NCI-H1417 treated with DMSO at 0.1 percent for 48 hours (cell line): ENCODE measurements around the gene MRPL20.
"Not testable (repeated sequence)": the region's sequence is repeated elsewhere in the genome, so short reads cannot be mapped to it uniquely, and the experiment has no call there.

Experiments
- DNase-seq: peaks from one replicate; lab custom pipeline; 2025; lab: John Stamatoyannopoulos, UW

MRPL20 gene

DNA sequence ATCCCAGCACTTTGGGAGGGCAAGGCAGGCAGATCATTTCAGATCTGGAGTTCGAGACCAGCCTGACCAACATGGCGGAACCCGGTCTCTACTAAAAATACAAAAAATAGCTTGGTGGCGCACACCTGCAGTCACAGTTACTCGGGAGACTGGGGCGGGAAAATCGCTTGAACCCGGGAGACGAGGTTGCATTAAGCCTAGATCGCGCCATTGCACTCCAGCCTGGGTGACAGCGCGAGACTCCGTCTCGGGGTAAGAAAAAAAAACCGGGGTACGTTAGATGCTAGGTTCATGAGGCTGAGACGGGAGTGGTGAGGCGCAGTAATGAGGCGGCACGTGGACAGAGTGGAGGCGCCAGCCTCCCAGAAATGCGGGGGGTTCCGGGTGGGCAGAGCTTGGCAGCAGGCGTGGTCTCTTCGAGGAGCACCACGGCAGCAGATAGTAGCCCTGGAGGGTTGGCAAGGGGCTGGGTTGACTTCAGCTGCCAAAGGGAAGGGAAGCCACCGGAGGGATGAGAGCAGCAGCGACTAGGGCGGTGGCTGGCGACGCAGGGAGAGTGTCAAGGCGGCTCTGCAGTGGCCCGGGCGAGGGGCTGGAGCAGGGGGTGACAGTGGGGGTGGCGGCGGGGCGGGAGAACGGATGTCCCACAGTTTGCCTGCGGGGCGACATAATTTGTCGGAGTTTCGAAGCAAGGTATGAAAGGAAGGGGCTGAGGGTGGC is 832 bp downstream of the MRPL20 start:
- no peak for DNase-seq

DNA sequence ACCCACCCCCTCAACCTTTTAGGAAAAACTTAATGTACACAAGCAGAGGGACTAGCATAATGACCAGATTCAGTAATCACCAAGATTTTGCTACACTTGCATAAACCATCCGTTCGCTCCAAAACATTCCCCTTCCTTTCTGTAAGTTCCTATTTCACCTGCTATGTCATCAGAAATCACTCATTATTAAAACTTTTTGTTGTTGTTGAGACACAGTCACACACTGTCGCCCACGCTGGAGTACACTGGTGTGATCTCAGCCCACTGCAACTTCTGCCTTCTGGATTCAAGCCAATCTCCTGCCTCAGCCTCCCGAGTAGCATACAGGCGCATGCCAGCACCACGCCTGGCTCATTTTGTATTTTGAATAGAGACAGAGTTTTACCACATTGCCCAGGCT is 3.4 kb downstream of the MRPL20 start:
- no peak for DNase-seq

DNA sequence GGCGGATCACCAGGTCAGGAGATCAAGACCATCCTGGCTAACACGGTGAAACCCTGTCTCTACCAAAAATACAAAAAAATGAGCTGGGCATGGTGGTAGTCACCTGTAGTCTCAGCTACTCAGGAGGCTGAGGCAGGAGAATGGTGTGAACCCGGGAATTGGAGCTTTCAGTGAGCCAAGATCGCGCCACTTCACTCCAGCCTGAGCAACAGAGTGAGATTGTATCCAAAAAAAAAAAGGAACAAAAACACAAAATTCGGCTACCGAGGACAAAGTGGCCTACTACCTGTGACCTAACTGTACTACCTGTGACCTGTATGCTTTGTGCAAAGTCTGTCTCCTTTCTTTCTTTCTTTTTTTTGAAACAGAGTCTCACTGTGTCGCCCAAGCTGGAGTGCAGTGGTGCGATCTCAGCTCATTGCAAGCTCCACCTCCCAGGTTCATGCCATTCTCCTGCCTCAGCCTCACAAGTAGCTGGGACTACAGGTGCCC is 4.1 kb downstream of the MRPL20 start:
- DNase-seq, result not testable (repeated sequence)

DNA sequence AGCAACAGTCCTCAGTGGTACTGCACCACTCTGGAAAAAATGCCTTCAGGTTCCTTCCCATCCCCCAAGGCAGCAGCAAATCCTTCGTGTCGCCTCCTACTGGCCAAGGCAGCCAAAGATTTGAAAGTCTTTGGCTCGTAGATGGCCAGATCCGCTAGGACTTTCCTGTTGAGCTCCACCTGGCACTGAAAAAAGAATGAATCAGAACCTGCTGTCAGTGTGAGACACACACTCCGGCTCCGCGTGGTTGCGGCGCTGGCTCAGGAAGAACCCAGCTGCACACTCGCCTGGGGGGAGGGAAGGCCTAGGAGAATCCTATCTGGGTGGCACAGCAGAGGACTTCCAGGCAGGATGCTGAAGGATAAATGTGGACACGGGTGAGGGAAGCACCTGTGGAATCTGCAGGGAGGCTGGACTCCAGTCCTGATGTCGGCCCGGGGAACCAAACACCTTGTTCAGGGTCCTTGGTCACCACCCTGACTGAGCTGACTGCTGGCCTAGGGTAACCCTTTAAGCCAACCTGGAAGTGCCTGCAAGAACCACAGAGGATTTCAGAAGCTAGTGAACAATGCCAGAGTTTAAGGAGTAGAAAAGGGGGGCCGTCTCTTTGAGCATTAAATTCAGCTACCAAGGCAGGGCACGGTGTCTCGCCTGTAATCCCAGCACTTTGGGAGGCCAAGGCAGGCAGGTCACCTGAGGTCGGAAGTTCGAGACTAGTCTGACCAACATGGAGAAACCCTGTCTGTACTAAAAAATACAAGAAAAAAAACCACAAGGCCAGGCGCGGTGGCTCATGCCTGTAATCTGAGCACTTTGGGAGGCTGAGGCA is 4.8 kb downstream of the MRPL20 start:
- no peak for DNase-seq

DNA sequence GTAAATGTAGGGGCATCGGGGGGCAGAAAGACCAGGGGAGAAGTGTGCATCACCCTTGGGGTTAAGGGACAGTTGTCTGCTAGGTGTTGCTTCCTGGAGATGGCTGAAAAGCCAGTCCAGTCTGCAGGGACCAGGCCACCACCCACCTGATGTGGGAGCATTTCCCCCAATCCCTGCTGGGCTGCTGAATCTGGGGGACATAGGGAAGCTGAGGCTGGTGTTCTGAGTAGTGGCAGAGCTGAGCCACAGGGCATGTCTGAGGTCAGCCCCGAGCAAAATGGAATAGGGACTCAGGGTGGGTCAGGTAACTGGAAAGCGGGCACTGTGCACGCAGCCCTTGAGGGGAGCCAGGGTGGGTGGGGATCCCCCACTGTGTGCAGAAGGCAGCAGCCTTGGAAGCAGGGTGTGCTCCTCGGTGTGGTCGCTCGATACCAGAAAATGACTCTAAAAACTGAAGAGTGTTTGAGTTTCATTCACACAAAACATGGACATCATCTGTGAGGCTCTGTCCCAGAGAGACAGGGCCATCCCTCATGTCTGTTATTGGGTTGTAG is 5.6 kb downstream of the MRPL20 start:
- DNase-seq, result no peak

DNA sequence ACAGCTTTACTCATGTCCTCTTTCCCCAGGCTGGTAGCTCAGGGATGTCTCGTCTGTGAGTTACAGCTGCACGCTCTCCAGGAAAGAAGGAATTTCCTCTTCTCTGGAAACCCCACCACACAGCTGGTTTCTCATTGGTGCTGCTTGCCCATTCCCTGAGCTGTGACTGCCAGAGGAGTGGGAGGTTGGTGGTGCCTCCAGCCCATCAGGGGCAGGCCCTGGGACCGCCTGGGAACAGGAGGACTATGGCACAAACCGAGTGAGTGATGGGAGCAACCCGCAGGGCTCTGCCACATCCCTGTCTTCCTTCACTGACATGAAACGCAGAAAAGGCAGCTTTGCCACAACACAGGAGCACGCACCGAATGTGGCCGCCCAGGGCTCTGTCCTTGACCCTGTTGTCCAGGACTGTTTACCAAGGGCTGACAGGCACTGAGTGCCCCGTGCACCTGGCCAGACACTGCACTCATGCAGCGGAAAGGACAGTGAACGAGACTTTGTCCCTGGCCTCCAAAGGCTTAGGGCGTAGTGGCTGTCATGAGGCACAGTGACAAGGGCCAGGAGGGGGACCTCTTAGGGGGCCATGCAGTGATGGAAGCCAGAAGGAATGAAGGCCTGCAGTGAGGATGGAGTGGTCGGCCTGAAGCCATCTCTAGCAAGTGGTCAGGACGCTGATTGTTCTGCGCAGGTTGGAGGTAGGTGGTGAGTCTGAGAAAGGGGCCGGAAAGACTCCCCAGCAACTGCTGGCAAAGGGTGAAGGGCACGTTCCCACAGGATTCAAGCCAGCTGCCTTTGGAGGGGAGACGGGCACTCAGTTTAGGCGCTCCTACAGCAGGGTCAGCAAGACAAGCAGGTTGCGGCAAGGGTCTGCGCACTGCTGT is 6.3 kb downstream of the MRPL20 start:
- DNase-seq, result no peak

DNA sequence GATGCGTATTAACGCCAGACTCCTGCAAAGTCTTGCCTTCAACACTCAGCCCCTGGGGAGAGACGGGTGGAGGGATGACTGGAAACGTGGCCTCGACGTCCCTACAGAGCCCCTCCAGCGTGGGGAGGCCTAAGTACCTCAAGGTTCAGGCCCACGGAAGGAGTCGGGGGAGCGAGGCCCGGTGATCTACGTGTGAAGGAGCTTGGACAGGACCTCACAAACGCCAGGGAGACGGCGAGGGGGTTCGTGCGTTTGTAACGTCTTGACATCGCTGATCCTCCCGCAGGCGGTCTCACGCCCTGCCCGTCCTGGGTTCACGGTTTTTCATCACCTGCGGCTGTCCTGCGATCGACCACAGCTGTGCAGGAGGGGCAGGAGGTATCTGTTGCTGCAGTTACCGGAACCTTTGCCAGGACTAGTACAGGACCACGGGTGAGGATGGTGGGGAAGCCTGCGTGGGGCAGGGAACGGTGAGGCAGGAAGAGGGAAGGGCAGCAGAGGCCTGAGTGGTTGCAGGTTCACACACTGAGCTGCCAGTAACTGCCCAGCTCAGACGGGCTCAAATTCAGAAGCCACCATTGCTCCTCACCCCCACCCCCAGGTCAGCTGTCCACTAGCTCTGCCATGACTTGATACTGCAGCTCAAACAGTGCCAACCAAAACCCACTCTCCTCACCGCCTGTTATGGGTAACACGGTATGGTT is 7.1 kb downstream of the MRPL20 start:
- no peak for DNase-seq

DNA sequence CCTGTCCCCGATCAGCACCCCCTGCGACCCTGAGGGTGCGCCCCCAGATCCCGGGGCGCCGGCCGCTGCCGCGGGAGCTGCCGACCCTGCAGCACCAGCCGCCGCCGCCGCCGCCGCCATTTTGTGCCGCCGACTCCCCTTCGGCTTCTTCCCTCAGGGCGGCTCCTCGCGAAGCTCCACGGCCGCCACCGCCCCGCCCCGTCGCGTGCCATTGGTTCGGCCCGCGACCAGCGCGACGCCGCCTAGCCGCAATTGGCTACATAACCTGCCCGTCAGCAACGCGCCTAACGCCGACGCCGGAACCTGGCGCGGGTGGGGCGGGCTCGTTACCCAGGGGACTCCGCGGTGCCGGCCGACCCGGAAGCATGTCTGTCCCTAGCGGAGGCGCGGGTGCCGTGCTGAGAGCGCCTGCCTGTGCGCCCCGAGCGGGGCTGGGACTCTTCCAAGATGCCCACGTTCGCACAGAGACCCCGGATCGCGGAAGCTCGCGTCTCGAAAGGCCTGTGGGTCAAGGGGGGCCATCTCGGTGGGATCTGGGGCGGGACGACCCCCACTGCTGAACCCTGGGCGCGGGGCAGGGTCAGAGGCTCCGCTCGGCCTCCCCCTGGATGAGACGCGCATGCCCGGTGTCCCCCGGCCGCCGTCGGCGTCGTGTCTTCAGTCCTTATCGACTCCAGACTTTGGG is 7.8 kb downstream of the MRPL20 start, which contains the start of gene CCNL2:
Gene CCNL2, minus strand, starts transcription at position 149 of the 685 bp plus-strand sequence. Its CDS starts 29 bp downstream, at position 120.
- DNase-seq, result peak; percentile 86

DNA sequence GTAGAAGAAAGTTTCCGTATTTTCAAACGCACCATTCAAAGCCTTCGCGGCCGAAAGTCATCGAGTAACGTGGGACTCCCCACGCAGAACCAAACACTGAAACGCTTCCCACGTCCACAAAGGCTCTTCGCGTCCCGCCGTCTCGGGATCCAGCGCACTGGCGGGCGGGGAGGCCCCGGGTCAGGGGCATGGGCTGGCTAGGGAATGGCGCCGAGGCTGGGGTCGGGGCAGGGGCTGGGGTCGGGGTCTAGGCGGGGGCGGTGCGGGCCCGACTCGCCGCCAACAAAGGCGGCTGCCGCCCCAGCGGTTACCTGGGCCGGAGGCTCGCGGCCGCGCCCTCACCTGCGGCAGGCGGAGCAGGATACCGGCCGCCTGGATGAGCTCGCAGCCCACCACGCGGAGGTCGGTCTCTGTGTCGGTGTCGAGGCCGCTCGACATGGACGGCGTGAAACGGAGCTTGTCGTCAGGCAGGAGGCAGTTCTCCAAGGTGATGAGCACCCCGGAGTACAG is 8.4 kb downstream of the MRPL20 start:
- DNase-seq, result no peak

DNA sequence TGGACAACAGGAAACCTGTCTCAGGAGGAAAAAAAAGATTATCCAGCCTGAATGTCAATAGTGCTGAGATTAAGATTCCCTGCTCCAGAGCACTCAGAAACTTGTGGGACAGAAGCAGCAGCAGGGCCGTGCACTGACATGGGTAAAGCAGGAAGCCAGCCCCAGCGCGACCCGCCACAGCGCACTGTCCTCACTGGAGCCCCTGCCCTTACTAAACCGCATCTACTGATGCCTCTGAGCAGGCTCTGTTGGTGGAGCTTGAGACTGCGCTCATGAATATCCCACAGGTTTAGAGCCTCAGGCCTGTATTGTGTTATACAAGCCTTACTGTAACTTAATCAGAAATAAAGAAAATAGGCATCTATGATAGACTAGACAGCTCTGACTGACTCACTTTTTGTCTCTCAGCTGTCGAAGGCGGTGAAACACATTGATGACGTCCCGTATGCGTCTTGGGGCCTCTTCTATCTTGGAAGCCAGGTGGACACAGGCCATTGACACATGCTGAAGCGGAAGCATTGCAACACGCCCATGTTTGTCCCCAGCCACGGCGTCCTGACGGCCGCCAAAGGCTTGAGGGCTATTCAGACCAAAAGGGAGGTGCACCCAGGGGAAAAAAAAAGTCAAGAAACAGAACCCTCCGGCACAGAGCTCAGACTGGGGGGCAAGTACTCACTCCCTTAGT is 9.1 kb downstream of the MRPL20 start:
- DNase-seq, result no peak

DNA sequence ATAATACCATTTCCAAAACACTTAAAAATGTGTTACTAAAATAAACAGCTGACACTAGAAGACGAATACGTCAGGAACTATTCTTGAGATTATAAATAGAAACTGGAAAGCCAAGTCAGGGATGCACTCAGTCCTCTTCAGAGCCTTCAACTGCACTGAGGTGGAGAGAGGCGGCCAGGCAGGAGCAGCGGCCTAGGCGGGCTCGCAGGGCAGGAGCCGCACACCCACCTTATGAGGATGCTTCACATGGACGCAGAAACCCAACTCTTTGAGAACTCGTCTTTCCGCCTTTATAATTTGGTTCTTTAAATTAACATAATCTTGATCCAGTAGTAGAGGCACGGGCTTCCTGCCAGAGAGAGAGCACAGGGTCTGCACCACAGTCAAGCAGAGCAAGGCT is 11.9 kb downstream of the MRPL20 start:
- DNase-seq, result no peak

DNA sequence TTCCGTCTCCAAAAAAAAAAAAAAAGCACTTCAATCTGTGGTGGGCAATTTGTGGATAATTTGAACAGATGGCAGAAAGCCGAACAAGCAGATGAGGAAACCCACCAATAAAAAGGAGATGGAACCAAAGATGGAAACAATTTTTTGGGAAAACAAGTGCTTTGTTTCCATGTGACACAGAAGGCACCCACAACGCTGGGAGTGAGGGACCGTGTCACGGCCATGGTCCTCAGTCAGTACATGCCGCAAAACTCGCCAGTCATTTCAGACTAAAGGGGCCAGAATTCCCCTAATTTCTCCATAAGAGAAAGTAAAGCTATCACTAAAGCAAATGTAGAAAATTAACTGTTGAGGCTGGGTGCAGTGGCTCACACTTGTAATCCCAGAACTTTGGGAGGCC is 13.0 kb downstream of the MRPL20 start:
- DNase-seq, result no peak

DNA sequence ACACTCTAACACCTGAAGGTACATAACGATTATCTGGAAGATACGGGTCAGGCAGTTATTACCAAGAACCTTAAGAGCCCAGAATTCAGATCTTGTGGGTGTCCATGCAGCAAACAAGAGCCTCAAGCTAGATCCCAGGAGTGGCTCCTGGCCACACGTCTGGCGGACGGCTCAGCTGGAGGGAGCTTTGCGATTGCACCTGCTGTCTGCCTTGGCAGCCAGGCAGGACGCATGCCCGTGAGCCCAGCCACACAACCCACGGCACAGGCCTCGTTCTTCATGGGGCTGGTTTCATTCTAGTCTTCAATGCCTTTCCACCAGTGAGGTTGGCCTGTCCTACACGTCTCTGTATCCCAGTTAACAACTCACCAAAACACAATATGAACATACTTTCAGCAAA is 13.7 kb downstream of the MRPL20 start:
- DNase-seq, result no peak

DNA sequence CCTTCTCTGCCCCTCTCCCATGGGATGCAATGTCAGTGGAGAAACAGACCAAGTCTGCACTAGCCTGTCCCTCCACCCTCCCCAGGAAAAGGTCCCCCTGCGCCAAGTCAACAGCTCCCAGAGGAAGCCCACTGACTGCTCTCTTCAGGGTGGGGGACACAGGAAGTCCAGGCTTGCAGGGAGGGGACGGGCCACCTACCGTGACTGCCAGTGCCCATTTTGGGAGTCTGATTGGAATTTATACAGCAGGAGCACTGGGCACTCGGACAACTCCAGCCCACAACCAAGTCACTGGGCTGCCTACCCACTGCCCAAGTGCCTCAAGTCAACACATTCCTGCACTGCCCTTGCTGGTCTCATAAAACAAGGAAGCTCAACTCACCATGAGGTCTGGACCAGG is 14.1 kb downstream of the MRPL20 start:
- no peak for DNase-seq

DNA sequence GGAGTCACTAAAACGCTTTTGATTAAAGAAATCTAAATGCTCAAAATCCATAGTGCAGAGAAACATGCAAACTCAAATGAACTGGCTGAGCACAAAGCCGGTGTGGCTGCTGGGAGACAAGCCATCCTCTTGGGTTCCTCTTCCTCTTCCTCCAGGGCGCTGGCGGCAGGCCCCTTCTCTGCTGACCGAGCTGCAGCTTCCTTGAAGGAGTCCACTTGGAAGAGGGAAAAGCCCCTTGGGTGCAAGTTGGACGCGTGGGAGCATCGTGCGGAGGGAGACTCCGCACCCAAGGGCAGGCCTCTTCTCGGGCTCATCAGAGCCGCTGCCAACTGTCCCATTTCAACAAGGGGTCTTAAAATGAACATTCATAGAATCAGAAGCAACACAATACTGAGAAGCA is 15.9 kb downstream of the MRPL20 start:
- DNase-seq, result no peak

DNA sequence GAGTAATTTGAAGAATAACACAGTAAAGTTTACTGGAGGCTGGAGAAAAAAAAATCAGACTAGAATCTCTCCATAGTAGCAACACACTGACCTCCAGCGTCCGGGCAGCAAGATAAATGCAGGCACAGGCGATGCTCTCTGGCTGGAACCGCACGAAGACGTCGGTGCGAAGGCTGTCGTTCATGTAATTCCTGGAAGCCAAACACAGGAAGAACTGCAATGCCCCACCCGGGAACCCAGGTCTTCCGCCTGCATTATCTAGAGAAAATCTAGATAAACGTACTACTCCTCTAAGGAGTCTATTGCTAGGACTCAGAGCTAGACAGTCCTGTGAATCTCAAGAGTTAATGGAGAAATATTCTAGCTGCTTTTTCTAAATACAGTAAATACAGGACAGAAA is 16.4 kb downstream of the MRPL20 start:
- DNase-seq, result no peak

DNA sequence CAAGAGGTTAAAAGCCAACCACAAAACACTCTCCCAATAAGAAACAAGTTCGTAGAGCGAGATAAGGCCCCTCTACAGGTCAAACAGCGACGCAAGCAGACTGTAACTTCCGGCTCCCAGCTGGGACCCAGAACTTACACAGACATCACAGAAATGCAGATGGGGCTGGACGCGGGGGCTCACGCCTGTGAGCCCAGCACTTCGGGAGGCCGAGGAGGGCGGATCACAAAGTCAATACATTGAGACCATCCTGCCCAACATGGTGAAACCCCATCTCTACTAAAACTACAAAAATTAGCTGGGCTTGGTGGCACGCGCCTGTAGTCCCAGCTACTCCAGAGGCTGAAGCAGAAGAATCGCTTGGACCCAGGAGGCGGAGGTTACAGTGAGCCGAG is 19.0 kb downstream of the MRPL20 start:
- DNase-seq, result no peak

DNA sequence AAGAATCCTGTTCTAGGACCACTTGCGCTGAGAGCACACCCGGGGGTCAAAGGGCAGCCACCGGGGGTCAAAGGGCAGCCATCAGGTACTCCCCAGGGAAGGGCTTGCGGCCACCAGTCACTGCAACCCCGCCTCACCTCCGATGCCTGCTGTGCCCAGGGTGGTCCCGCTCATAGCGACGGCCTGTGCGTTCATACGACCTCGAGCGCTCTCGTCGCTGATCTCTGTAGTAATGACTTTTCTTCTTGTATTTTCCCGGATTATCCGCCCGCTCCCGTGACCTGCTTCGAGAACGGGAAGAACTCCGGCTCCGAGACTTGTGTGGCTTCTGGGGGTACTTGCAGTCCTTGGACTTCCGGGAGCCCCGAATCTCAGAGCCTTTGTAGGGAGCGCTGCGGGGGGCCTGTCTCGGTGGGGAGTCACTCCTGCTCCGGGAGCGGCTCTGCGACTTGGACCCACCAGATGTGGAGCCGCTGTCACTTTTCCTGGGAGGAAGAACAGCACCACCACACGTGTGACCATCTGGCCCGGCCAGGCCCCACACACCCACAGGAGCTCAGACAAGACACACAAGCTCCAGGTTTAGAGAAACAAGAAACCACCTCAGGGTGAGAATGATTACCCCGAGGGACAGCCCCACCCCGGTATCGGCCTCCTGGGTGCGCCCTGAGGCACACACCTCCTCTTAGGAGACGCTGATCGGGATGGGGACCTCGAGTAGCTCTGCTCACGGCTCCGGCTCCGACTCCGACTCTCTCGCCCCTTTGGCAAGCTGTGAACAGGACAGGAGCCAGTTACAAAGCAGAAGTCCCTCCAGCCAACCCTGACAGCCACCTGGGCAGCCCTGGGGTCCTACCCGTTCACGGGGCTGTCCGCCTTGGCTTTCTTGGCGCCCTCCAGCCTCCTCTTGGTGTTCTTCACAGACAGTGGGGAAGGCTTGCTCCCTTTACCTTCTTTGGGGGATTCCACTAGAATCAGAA is 19.7 kb downstream of the MRPL20 start:
- no peak for DNase-seq

DNA sequence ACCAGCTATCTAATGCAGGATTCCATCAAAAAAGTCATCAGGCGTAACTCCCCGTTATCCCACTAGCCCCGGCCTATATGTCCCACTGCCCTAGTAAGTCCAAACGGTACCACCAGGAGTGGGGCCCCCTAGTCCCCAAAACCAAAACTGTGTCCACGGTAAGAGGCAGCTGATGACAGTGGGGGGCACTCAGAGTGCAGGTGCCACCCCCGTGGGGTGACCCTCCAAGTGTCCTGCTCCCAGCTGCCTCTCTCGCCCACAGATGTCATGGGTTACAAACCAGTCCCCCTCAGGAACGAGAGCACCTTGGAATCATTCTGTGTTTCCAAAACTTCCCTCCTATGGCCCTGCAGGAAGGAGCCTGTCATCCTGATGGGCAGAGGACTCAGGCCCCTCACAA is 21.2 kb downstream of the MRPL20 start:
- no peak for DNase-seq
